GM23338 (cell line): ENCODE measurements around the gene LHFPL4. TPM values are rescaled to one million over a fixed set of nuclear protein-coding genes. Genes with fewer than 3 reads are reported as not detected.

ENCODE experiments used
- ATAC-seq: fragments of 200-7000 bp; cut with Tn5 transposase; 3 replicates; pipeline ENCODE4 v1.9.1; 2020
- DNase-seq: peaks from one replicate; pipeline ENCODE4 v3.0.0-alpha.2; 2015; ENCODE audit warnings: low spot score
- H2AFZ ChIP-seq: fragments of 200-600 bp; sonication (generic); 2 replicates; pipeline ENCODE4 v1.8.0; 2016; ENCODE audit warnings: antibody characterized with exemption, mild to moderate bottlenecking, moderate library complexity
- H3F3A ChIP-seq: fragments of 200-600 bp; sonication (generic); replicated peaks from 2 replicates; pipeline ENCODE4 v1.8.0; 2017; ENCODE audit warnings: antibody characterized with exemption, mixed run types, low read depth
- H3K27ac ChIP-seq: fragments of 200-600 bp; sonication (generic); 2 replicates; pipeline ENCODE4 v1.6.1; 2016; ENCODE audit warnings: low read depth
- H3K27me3 ChIP-seq: fragments of 200-600 bp; sonication (generic); 2 replicates; pipeline ENCODE4 v1.8.0; 2016; ENCODE audit warnings: mild to moderate bottlenecking, mixed run types, moderate library complexity; ENCODE audit not compliant: insufficient read depth
- H3K36me3 ChIP-seq: fragments of 200-600 bp; sonication (generic); 2 replicates; pipeline ENCODE4 v1.8.0; 2016; ENCODE audit warnings: mild to moderate bottlenecking; ENCODE audit not compliant: insufficient read depth
- H3K4me1 ChIP-seq: fragments of 200-600 bp; sonication (generic); 2 replicates; pipeline ENCODE4 v1.8.0; 2016; ENCODE audit warnings: mild to moderate bottlenecking, moderate library complexity; ENCODE audit not compliant: insufficient read depth
- H3K4me2 ChIP-seq: fragments of 200-600 bp; sonication (generic); 2 replicates; pipeline ENCODE4 v1.7.1; 2017; ENCODE audit warnings: mixed run types
- H3K4me3 ChIP-seq: fragments of 200-600 bp; sonication (generic); 2 replicates; pipeline ENCODE4 v1.6.1; 2016; ENCODE audit warnings: mixed run types
- H3K79me2 ChIP-seq: fragments of 200-600 bp; sonication (generic); replicated peaks from 2 replicates; pipeline ENCODE4 v1.8.0; 2017; ENCODE audit warnings: mild to moderate bottlenecking; ENCODE audit not compliant: insufficient read depth
- H3K9me2 ChIP-seq: fragments of 200-600 bp; sonication (generic); 2 replicates; pipeline ENCODE4 v1.8.0; 2017; ENCODE audit not compliant: insufficient read depth
- H4K20me1 ChIP-seq: fragments of 200-600 bp; sonication (generic); replicated peaks from 2 replicates; pipeline ENCODE4 v1.8.0; 2017; ENCODE audit warnings: mild to moderate bottlenecking; ENCODE audit not compliant: insufficient read depth
- H3K27ac Mint-ChIP-seq: 2 replicates; pipeline ENCODE4 v1.8.0; 2020; ENCODE audit warnings: inconsistent platforms, mild to moderate bottlenecking, moderate library complexity, mixed read lengths
- H3K27me3 Mint-ChIP-seq: 3 replicates; pipeline ENCODE4 v1.8.0; 2022; ENCODE audit warnings: low read depth, mild to moderate bottlenecking, moderate library complexity, mixed read lengths, inconsistent platforms; ENCODE audit not compliant: insufficient read depth, poor library complexity
- H3K36me3 Mint-ChIP-seq: 3 replicates; pipeline ENCODE4 v1.8.0; 2021; ENCODE audit warnings: low read depth, mild to moderate bottlenecking, inconsistent platforms, moderate library complexity, mixed read lengths
- H3K4me1 Mint-ChIP-seq: 3 replicates; pipeline ENCODE4 v1.8.0; 2020; ENCODE audit warnings: mild to moderate bottlenecking, inconsistent platforms, mixed read lengths
- H3K4me3 Mint-ChIP-seq: 3 replicates; pipeline ENCODE4 v1.8.0; 2021; ENCODE audit warnings: moderate library complexity, mild to moderate bottlenecking, inconsistent platforms, mixed read lengths
- H3K9me3 Mint-ChIP-seq: 3 replicates; pipeline ENCODE4 v1.8.0; 2020; ENCODE audit warnings: moderate library complexity, mild to moderate bottlenecking, inconsistent platforms, mixed read lengths
- CREB1 ChIP-seq: fragments of 250-450 bp; sonication (Bioruptor Pico); IDR thresholded peaks from 2 replicates; pipeline ENCODE4 v1.5.0; 2020; ENCODE audit warnings: low read depth, mild to moderate bottlenecking, moderate library complexity
- CTCF ChIP-seq, 2 experiments: fragments of 200-600 bp in 1 of 2; sonication (generic) in 1 of 2; conservative IDR thresholded peaks; 2 replicates each; pipeline versions ENCODE4 v1.5.1 to v1.6.1; 2016 to 2017; ENCODE audit warnings: antibody characterized with exemption in 2 of 2, low read depth in 2 of 2, mild to moderate bottlenecking in 2 of 2, moderate library complexity in 1 of 2
- JUNB ChIP-seq: IDR thresholded peaks from one replicate; pipeline ENCODE4 v1.6.1; 2016; ENCODE audit warnings: antibody characterized with exemption; ENCODE audit not compliant: unreplicated experiment
- NANOG ChIP-seq: IDR thresholded peaks from 2 replicates; pipeline ENCODE4 v1.6.1; 2016; ENCODE audit warnings: antibody characterized with exemption, borderline replicate concordance
- POLR2AphosphoS5 ChIP-seq: IDR thresholded peaks from 2 replicates; pipeline ENCODE4 v1.6.1; 2016; ENCODE audit warnings: antibody characterized with exemption, low read depth
- STAT1 ChIP-seq: IDR thresholded peaks from one replicate; pipeline ENCODE4 v1.6.1; 2016; ENCODE audit warnings: antibody characterized with exemption; ENCODE audit not compliant: unreplicated experiment
- ZNF114 ChIP-seq: fragments of 250-450 bp; sonication (Bioruptor Pico); IDR thresholded peaks from 2 replicates; pipeline ENCODE4 v1.5.0; 2020; ENCODE audit warnings: mild to moderate bottlenecking, moderate library complexity
- ZNF331 ChIP-seq: fragments of 250-450 bp; sonication (Bioruptor Pico); IDR thresholded peaks from 2 replicates; pipeline ENCODE4 v1.5.0; 2020; ENCODE audit warnings: low read depth, mild to moderate bottlenecking, moderate library complexity
- polyA plus RNA-seq: library from polyadenylated mRNA; unstranded; fragments of >200 nt; fragmentation: Nextera tagmentation; extraction: Ambion mirVana; gene quantifications from 2 replicates; pipeline ENCODE4 v1.2.1, GENCODE V29; 2016
- total RNA-seq: library from RNA; depleted of rRNA; stranded (reverse); fragments of >200 nt; shearing (Covaris generic); gene quantifications from 2 replicates; pipeline ENCODE4 v1.2.3, GENCODE V29; 2014
- TF ChIP-seq, protein P1 (sequence below): IDR thresholded peaks from one replicate; pipeline ENCODE4 v1.6.1; 2018; ENCODE audit warnings: antibody characterized with exemption; ENCODE audit not compliant: unreplicated experiment

The LHFPL4 gene
- total and polyA plus RNA-seq, 2 experiments from 2014 or later: 2.3 to 11.5 TPM

- no peaks in the 10 kb centered on the region for H3K27me3 ChIP-seq
- TF ChIP-seq, protein P1, sequence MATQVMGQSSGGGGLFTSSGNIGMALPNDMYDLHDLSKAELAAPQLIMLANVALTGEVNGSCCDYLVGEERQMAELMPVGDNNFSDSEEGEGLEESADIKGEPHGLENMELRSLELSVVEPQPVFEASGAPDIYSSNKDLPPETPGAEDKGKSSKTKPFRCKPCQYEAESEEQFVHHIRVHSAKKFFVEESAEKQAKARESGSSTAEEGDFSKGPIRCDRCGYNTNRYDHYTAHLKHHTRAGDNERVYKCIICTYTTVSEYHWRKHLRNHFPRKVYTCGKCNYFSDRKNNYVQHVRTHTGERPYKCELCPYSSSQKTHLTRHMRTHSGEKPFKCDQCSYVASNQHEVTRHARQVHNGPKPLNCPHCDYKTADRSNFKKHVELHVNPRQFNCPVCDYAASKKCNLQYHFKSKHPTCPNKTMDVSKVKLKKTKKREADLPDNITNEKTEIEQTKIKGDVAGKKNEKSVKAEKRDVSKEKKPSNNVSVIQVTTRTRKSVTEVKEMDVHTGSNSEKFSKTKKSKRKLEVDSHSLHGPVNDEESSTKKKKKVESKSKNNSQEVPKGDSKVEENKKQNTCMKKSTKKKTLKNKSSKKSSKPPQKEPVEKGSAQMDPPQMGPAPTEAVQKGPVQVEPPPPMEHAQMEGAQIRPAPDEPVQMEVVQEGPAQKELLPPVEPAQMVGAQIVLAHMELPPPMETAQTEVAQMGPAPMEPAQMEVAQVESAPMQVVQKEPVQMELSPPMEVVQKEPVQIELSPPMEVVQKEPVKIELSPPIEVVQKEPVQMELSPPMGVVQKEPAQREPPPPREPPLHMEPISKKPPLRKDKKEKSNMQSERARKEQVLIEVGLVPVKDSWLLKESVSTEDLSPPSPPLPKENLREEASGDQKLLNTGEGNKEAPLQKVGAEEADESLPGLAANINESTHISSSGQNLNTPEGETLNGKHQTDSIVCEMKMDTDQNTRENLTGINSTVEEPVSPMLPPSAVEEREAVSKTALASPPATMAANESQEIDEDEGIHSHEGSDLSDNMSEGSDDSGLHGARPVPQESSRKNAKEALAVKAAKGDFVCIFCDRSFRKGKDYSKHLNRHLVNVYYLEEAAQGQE: no peak
- TF ChIP-seq POLR2AphosphoS5 (peak; percentile 33; the same call in 1 of the 2 replicates), NANOG (no peak), CTCF (conservative IDR thresholded peaks at IDR 0.05; ENCODE audit: low read depth in 2 of 2) (0 out of 4 replicates have a peak, but pooled peaks of 1 of the 2 experiments have one; percentile 7), JUNB (no peak), STAT1 (no peak)
- H3K4me1 Mint-ChIP-seq: no peaks in the 10 kb centered on the region
- H3K27ac ChIP-seq: no peak overlapping the region
- peak overlapping the region; percentile 38 for H3K4me3 ChIP-seq
- no peaks in the 10 kb centered on the region for H3K36me3 ChIP-seq
- no peak overlapping the region for H3K27ac Mint-ChIP-seq
- peak overlapping the region; percentile 99 for H2AFZ ChIP-seq
- no peak overlapping the region; the same call in 2 of the 3 replicates for H3K4me3 Mint-ChIP-seq
- no peaks in the 10 kb centered on the region for H3K79me2 ChIP-seq
- H3K4me2 ChIP-seq: peak overlapping the region; percentile 75
- no peaks in the 10 kb centered on the region for H4K20me1 ChIP-seq
- peaks cover 6% of the 10 kb centered on the region for H3K27me3 Mint-ChIP-seq
- H3F3A ChIP-seq: 0 out of 2 replicates have a peak, but pooled peaks cover 2% of the 10 kb centered on the region
- 0 out of 3 replicates have a peak, but pooled peaks cover 4% of the 10 kb centered on the region for H3K36me3 Mint-ChIP-seq
- peaks cover 9% of the 10 kb centered on the region for H3K4me1 ChIP-seq
- H3K9me2 ChIP-seq: 0 out of 2 replicates have a peak, but pooled peaks cover 4% of the 10 kb centered on the region
- peaks cover 13% of the 10 kb centered on the region for H3K9me3 Mint-ChIP-seq
- peak; percentile 87 for DNase-seq
- ATAC-seq: peak; percentile 95
Observed at GRCh38 chr3:9600597-9600996, 47.0 kb upstream of the LHFPL4 start.

GRCh38 chr3:9598783-9599387 is 45.3 kb upstream of the LHFPL4 start:
- H3K79me2 ChIP-seq: no peaks in the 10 kb centered on the region
- H3K4me1 ChIP-seq: peaks cover 9% of the 10 kb centered on the region
- H3K4me3 Mint-ChIP-seq: no peak overlapping the region
- H4K20me1 ChIP-seq: no peaks in the 10 kb centered on the region
- H3K36me3 ChIP-seq: no peaks in the 10 kb centered on the region
- H3K4me1 Mint-ChIP-seq: no peaks in the 10 kb centered on the region
- peaks cover 6% of the 10 kb centered on the region for H3K9me3 Mint-ChIP-seq
- H3K27ac ChIP-seq: no peak overlapping the region
- no peak overlapping the region for H3K4me2 ChIP-seq
- H3K27me3 ChIP-seq: no peaks in the 10 kb centered on the region
- no peak for DNase-seq
- H3K4me3 ChIP-seq: no peak overlapping the region
- peaks cover 6% of the 10 kb centered on the region for H3K27me3 Mint-ChIP-seq
- H3K9me2 ChIP-seq: 0 out of 2 replicates have a peak, but pooled peaks cover 4% of the 10 kb centered on the region
- peak overlapping the region; percentile 99; the same call in 1 of the 2 replicates for H2AFZ ChIP-seq
- H3K36me3 Mint-ChIP-seq: no peaks in the 10 kb centered on the region; the same call in 2 of the 3 replicates
- 0 out of 2 replicates have a peak, but pooled peaks cover 2% of the 10 kb centered on the region for H3F3A ChIP-seq
- ATAC-seq: no peak
- H3K27ac Mint-ChIP-seq: no peak overlapping the region
- no peak for TF ChIP-seq POLR2AphosphoS5
- no peak for TF ChIP-seq ZNF331
- TF ChIP-seq CREB1 (CRISPR knock-in tag): no peak
- TF ChIP-seq, protein P1: no peak
- no peak for TF ChIP-seq STAT1
- TF ChIP-seq NANOG: no peak
- no peak for TF ChIP-seq ZNF114 (CRISPR knock-in tag)
- no peak for TF ChIP-seq CTCF (conservative IDR thresholded peaks at IDR 0.05; ENCODE audit: low read depth in 2 of 2)
